Measurements from ENCODE around the gene RPL5.

GRCh38 chr1:92831762-92832536 is at the start of gene RPL5:
- TF ChIP-seq, protein P1, sequence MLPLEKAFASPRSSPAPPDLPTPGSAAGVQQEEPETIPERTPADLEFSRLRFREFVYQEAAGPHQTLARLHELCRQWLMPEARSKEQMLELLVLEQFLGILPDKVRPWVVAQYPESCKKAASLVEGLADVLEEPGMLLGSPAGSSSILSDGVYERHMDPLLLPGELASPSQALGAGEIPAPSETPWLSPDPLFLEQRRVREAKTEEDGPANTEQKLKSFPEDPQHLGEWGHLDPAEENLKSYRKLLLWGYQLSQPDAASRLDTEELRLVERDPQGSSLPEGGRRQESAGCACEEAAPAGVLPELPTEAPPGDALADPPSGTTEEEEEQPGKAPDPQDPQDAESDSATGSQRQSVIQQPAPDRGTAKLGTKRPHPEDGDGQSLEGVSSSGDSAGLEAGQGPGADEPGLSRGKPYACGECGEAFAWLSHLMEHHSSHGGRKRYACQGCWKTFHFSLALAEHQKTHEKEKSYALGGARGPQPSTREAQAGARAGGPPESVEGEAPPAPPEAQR (tag by site-specific recombination; IDR thresholded peaks at IDR 0.05) = 0 out of 2 replicates have a peak, but pooled peaks have one; percentile 32
- TF ChIP-seq ZNF707 (tag by site-specific recombination; IDR thresholded peaks at IDR 0.05) (no peak; the same call in 1 of the 2 replicates), ZNF274 (IDR thresholded peaks at IDR 0.05; ENCODE audit: low read length) (no peak), ZNF274 (tag by site-specific recombination; IDR thresholded peaks at IDR 0.05; ENCODE audit: borderline replicate concordance) (no peak), ZNF776 (tag by site-specific recombination; IDR thresholded peaks at IDR 0.05; ENCODE audit: borderline replicate concordance) (no peak), OSR2 (tag by site-specific recombination; IDR thresholded peaks at IDR 0.05) (no peak), CTCF (tag by site-specific recombination; IDR thresholded peaks at IDR 0.05) (peak; percentile 99), FEZF1 (tag by site-specific recombination; IDR thresholded peaks at IDR 0.05) (0 out of 2 replicates have a peak, but pooled peaks have one; percentile 52), ZNF785 (tag by site-specific recombination; IDR thresholded peaks at IDR 0.05) (0 out of 2 replicates have a peak, but pooled peaks have one; percentile 83), ZBTB7A (tag by site-specific recombination; IDR thresholded peaks at IDR 0.05; ENCODE audit: low read depth) (peak; percentile 86)
- TF ChIP-seq, protein P2, sequence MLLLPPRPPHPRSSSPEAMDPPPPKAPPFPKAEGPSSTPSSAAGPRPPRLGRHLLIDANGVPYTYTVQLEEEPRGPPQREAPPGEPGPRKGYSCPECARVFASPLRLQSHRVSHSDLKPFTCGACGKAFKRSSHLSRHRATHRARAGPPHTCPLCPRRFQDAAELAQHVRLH (tag by site-specific recombination; IDR thresholded peaks at IDR 0.05) = peak; percentile 94
